Left colon (tissue), 2 donors: ENCODE data around the gene IGF1R. TPM values are rescaled to one million over a fixed set of nuclear protein-coding genes. Genes with fewer than 3 reads are reported as not detected.

ENCODE experiments used
- ATAC-seq: fragments of 200-7000 bp; cut with Tn5 transposase; one replicate; pipeline ENCODE4 v1.9.1; 2020; ENCODE audit warnings: mild to moderate bottlenecking, moderate library complexity
- DNase-seq, 2 donors: peaks; one replicate each; pipeline ENCODE4 v3.0.0-alpha.2; 2020
- intact Hi-C, 2 donors: fragments of 100-400 bp; cut with DNase I in 1 of 2; cut with micrococcal nuclease in 1 of 2; formaldehyde crosslinking; loops; one replicate each; pipeline versions ENCODE4 v1.11.2 to v1.14.0; 2022; cut with DNase I, micrococcal nuclease
- total RNA-seq, 2 donors: library from RNA; stranded (reverse); fragmentation: NEBNext Ultra II Directional; extraction: Animal tissue kit (Norgen Biotek cat#: 25700); gene quantifications; one replicate each; pipeline ENCODE4 v1.2.1, GENCODE V29; 2021
- donor health status: DM: no; HTN: no; CAD: no.
- donor health status: DM: yes; HTN: yes; CAD: no.

The IGF1R gene
- total RNA-seq, 2 donors from 2014 or later: 40.2 to 42.0 TPM

GRCh38 chr15:98924401-98925049 is 276.2 kb downstream of the IGF1R start:
- DNase-seq: no peak
- intact Hi-C loops: no loop called here

GRCh38 chr15:98926236-98926635 is 277.9 kb downstream of the IGF1R start:
- ATAC-seq (no peak), DNase-seq (no peak)
- intact Hi-C loops: no loop called here

More at GRCh38 chr15:98924401-98925049, 276.2 kb downstream of the IGF1R start:
- no peak for ATAC-seq

DNA sequence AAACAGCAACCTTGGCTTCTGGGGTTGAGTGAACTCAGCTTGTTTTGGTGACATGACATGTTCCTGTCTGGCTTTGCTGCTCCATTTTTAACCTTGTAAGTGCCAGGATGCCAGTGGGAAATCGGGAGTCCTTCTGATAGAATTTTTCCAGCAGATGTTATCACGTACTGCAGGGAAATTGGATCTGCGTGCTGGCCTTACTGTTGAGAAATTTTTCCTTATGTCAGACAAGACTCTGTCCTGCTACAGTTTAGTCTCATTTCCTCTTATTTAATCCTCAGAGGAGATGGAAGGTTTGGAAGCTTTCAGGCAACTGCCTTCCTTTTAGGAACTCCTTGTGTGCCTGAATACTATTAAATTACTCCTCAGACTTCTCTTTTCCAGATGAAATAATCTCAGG is 278.7 kb downstream of the IGF1R start:
- intact Hi-C loops: no loop called here
- no peak for DNase-seq
- no peak for ATAC-seq

GRCh38 chr15:98927996-98928395 is 279.7 kb downstream of the IGF1R start:
- intact Hi-C loops: no loop called here
- DNase-seq (no peak), ATAC-seq (no peak)

GRCh38 chr15:98930576-98930975 is 282.2 kb downstream of the IGF1R start:
- intact Hi-C loops: no loop called here
- ATAC-seq: no peak
- no peak for DNase-seq

- ATAC-seq: no peak
- DNase-seq: no peak
- intact Hi-C loops: no loop called here
Measured at GRCh38 chr15:98931004-98931403, 282.7 kb downstream of the IGF1R start.

DNA sequence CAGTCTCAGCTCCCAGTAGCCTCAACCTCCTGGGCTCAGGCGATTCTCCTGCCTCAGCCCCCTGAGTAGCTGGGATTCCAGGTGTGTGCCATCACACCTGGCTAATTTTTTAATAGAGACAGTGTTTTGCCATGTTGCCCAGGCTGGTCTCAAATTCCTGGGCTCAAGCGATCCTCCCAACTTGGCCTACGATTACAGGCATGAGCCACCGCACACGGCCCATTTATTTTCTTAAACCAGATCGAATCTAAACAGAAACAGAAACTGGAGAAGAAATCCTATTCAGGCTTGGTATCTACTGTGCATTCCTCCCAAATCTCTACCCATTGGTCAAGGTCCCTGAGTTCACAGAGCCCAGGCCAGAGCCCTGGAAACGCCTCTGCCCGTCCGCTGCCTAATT is 285.1 kb downstream of the IGF1R start:
- intact Hi-C loops: no loop called here
- DNase-seq: no peak
- no peak for ATAC-seq

- intact Hi-C loops: no loop called here
- DNase-seq (no peak), ATAC-seq (no peak)
Measured at GRCh38 chr15:98935736-98936135, 287.4 kb downstream of the IGF1R start.

DNA sequence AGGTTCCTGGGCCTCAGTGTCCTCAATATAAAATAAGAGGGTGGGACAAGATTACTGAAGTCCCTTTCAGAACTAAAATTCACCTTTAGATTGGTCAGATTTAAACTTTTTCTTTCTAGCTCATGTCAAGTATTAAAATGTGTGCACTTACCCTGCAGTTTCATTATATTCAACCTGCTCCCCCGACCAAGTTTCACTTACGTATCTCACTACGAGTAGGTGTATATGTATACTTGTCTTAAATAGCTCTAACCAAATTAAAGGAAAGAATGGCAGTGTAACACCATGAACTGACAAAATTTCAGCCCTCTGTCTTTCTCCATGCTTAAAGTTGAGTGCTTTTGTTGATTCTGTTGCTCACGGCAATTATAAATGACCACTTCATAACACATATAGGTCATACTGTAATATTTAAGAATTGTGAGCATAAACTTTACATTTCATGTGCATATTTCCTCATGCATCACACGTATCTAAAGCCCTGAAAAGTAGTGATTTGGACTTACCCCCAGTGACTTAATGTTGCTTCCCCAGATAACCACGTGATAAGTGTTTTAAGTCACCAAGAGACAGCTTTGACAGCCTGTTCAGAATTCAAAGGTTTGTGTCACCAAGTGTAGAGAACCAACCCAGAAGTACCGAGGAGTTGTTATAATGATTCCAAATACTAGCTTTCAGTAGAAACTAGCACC is 289.2 kb downstream of the IGF1R start:
- intact Hi-C loops: no loop called here
- DNase-seq (no peak), ATAC-seq (no peak)

DNA sequence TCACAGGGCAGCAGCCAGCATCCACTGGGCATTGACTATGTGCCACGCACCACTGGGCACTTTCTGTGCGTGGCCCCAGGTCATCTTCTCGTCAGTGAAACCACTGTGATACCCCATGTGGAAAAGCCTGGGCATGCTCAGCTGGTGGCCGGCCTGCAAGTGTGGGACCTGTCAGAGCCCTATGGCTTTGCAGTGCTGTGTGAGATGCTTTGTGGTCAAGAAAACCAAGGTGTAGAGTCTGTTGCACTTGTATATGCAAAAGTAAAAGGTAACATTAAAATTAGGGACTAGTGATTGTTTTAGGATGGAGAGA is 289.7 kb downstream of the IGF1R start:
- intact Hi-C loops: no loop called here
- ATAC-seq: no peak
- DNase-seq: no peak

DNA sequence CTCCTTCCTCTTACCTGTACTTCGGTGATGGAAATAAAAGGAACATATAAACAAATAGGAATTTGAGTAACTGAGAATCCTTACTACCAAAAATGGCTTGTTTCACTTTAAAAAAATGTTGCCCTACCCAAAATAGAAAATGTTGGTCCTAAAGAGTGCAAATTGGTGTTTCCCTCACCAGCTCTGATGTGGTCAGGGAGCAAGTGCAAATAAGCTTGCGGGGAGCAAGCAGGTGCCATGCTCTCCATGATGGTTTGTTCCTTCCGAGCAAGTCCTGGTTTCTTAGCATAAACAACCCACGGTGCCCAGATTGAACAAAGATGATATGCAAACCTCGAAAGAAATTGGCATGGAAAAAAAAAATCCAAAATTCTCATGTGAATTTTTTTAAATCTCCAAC is 290.5 kb downstream of the IGF1R start:
- DNase-seq: no peak
- intact Hi-C loops: no loop called here

GRCh38 chr15:98939311-98940080 is 291.2 kb downstream of the IGF1R start:
- no peak for ATAC-seq

More for the DNA sequence above, 290.5 kb downstream of the IGF1R start:
- no peak for ATAC-seq

DNA sequence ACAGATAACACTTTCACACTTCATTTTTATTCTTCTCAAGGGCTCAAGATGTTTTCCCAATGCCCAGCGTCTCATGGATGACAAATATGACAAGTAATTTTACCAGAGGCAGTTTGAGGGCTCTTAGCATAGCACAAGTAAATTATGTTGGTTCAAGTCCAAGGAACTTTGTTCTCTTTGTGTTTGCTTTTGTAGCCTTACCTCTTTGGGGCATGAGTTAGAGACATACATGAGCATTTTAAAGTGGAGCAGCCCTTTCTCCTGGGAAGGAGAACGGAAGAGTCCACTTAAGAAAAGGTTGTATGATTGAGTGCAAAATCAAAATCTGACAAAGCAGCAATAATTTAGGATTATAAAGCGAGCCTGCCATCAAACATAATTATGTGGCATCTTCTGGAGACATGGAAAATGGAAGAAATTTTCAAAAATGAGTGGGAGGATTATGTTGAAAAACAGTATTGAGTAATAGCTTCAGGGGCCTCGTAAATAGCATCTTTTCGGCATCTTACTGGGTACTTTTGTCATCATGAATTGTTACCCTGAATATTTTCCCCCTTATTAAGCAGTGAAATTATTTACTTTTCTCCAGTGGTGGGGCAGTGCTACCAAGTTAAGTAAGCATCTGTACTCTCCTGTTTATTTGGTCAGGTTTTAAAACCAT is 293.4 kb downstream of the IGF1R start:
- intact Hi-C loops: no loop called here
- no peak for DNase-seq
- peak; percentile 91 for ATAC-seq

More at GRCh38 chr15:98939311-98940080, 291.2 kb downstream of the IGF1R start:
- intact Hi-C loops: no loop called here
- no peak for DNase-seq

- no peak for DNase-seq
- intact Hi-C loops: no loop called here
- no peak for ATAC-seq
Measured at GRCh38 chr15:98942431-98942830, 294.1 kb downstream of the IGF1R start.

DNA sequence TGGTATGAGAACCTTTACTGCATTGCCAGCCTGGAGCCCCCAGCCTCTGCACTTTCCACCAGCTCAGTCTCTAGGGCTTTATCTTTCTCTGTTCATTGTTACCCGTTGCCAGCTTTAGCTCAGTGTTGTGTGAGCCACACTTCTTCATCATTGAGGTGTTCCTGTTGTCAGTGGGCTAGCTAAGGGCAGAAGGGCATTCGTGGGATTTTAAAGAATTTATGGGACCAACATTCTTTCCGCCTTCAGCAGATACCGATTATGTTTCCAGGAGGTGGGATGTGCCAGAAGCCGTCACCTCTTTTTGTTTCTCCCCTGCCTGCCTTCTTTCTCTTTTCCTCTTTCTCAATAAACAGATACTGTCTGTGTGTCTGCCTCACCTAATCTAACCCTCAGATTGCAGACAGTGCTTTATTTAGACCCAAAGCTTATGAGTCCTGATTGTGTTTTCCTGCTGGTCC is 294.7 kb downstream of the IGF1R start:
- DNase-seq: no peak
- intact Hi-C loops: no loop called here
- no peak for ATAC-seq

- DNase-seq (peak; percentile 24 to 36), ATAC-seq (peak; percentile 74)
- intact Hi-C loops: no loop called here
Measured at GRCh38 chr15:98943601-98944151, 295.3 kb downstream of the IGF1R start.

- ATAC-seq: no peak
- DNase-seq: no peak
- intact Hi-C loops: no loop called here
Measured at GRCh38 chr15:98946301-98947255, 298.2 kb downstream of the IGF1R start.

GRCh38 chr15:98948456-98948855 is 300.1 kb downstream of the IGF1R start:
- DNase-seq (no peak), ATAC-seq (no peak)
- intact Hi-C loops: no loop called here
